ENCODE results near the gene SDS. TPM values are rescaled to one million over a fixed set of nuclear protein-coding genes. Genes with fewer than 3 reads are reported as not detected.

Gene SDS
- total RNA-seq (2014; rRNA removed; shearing (Covaris generic)) (not detected in 2 replicates), polyA plus RNA-seq (2016; fragmentation: Nextera tagmentation; extraction: Ambion mirVana) (0.57 TPM in 1 of 2 replicates, not detected in the other)
- long read RNA-seq = 0 reads

- H3K4me3 Mint-ChIP-seq = no peak within 1 kb of the TSS
- Histone ChIP-seq H2AFZ (peak within 1 kb of the TSS; percentile 59), H3K27ac (ENCODE audit: low read depth) (no peak within 1 kb of the TSS), H3K4me2 (no peak within 1 kb of the TSS), H3K79me2 (replicated peaks; ENCODE audit: insufficient read depth) (no peaks in the 10 kb centered on the region), H3K9me2 (ENCODE audit: insufficient read depth) (no peaks in the 10 kb centered on the region), H3K36me3 (ENCODE audit: insufficient read depth) (no peaks in the 10 kb centered on the region), H3F3A (replicated peaks; ENCODE audit: low read depth) (no peaks in the 10 kb centered on the region), H4K20me1 (replicated peaks; ENCODE audit: insufficient read depth) (no peaks in the 10 kb centered on the region), H3K4me3 (no peak within 1 kb of the TSS), H3K27me3 (ENCODE audit: insufficient read depth) (no peaks in the 10 kb centered on the region), H3K4me1 (ENCODE audit: insufficient read depth) (peaks cover 25% of the 10 kb centered on the region)
- peaks cover 4% of the 10 kb centered on the region for H3K27me3 Mint-ChIP-seq (ENCODE audit: insufficient read depth, low read depth, poor library complexity)
- no peaks in the 10 kb centered on the region for H3K9me3 Mint-ChIP-seq
- peaks cover 22% of the 10 kb centered on the region for H3K4me1 Mint-ChIP-seq
- no peak within 1 kb of the TSS for H3K27ac Mint-ChIP-seq
- DNase-seq (ENCODE audit: low spot score) = no peak
- peak; percentile 24; the same call in 2 of the 3 replicates for ATAC-seq
- TF ChIP-seq, protein P1, sequence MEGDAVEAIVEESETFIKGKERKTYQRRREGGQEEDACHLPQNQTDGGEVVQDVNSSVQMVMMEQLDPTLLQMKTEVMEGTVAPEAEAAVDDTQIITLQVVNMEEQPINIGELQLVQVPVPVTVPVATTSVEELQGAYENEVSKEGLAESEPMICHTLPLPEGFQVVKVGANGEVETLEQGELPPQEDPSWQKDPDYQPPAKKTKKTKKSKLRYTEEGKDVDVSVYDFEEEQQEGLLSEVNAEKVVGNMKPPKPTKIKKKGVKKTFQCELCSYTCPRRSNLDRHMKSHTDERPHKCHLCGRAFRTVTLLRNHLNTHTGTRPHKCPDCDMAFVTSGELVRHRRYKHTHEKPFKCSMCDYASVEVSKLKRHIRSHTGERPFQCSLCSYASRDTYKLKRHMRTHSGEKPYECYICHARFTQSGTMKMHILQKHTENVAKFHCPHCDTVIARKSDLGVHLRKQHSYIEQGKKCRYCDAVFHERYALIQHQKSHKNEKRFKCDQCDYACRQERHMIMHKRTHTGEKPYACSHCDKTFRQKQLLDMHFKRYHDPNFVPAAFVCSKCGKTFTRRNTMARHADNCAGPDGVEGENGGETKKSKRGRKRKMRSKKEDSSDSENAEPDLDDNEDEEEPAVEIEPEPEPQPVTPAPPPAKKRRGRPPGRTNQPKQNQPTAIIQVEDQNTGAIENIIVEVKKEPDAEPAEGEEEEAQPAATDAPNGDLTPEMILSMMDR (conservative IDR thresholded peaks at IDR 0.05; ENCODE audit: low read depth in 2 of 2) = no peak
- TF ChIP-seq ZNF114 (CRISPR knock-in tag; IDR thresholded peaks at IDR 0.05) = no peak
- no peak for TF ChIP-seq POLR2AphosphoS5 (IDR thresholded peaks at IDR 0.05; ENCODE audit: low read depth)
- no peak for TF ChIP-seq ZNF331 (CRISPR knock-in tag; IDR thresholded peaks at IDR 0.05; ENCODE audit: low read depth)
- TF ChIP-seq JUNB (IDR thresholded peaks at IDR 0.05; ENCODE audit: unreplicated experiment) = no peak
- no peak for TF ChIP-seq EZH2phosphoT487 (IDR thresholded peaks at IDR 0.05; ENCODE audit: unreplicated experiment)
- TF ChIP-seq STAT1 (IDR thresholded peaks at IDR 0.05; ENCODE audit: unreplicated experiment) = no peak
- no peak for TF ChIP-seq EZH2 (IDR thresholded peaks at IDR 0.05; ENCODE audit: low read depth, unreplicated experiment)
- TF ChIP-seq, protein P2, sequence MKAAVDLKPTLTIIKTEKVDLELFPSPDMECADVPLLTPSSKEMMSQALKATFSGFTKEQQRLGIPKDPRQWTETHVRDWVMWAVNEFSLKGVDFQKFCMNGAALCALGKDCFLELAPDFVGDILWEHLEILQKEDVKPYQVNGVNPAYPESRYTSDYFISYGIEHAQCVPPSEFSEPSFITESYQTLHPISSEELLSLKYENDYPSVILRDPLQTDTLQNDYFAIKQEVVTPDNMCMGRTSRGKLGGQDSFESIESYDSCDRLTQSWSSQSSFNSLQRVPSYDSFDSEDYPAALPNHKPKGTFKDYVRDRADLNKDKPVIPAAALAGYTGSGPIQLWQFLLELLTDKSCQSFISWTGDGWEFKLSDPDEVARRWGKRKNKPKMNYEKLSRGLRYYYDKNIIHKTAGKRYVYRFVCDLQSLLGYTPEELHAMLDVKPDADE (IDR thresholded peaks at IDR 0.05) = no peak
- TF ChIP-seq NANOG (IDR thresholded peaks at IDR 0.05; ENCODE audit: borderline replicate concordance) = no peak
- TF ChIP-seq, protein P3, sequence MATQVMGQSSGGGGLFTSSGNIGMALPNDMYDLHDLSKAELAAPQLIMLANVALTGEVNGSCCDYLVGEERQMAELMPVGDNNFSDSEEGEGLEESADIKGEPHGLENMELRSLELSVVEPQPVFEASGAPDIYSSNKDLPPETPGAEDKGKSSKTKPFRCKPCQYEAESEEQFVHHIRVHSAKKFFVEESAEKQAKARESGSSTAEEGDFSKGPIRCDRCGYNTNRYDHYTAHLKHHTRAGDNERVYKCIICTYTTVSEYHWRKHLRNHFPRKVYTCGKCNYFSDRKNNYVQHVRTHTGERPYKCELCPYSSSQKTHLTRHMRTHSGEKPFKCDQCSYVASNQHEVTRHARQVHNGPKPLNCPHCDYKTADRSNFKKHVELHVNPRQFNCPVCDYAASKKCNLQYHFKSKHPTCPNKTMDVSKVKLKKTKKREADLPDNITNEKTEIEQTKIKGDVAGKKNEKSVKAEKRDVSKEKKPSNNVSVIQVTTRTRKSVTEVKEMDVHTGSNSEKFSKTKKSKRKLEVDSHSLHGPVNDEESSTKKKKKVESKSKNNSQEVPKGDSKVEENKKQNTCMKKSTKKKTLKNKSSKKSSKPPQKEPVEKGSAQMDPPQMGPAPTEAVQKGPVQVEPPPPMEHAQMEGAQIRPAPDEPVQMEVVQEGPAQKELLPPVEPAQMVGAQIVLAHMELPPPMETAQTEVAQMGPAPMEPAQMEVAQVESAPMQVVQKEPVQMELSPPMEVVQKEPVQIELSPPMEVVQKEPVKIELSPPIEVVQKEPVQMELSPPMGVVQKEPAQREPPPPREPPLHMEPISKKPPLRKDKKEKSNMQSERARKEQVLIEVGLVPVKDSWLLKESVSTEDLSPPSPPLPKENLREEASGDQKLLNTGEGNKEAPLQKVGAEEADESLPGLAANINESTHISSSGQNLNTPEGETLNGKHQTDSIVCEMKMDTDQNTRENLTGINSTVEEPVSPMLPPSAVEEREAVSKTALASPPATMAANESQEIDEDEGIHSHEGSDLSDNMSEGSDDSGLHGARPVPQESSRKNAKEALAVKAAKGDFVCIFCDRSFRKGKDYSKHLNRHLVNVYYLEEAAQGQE (IDR thresholded peaks at IDR 0.05; ENCODE audit: unreplicated experiment) = no peak
- TF ChIP-seq ZNF462 (CRISPR knock-in tag; IDR thresholded peaks at IDR 0.05) = no peak
- H3K36me3 Mint-ChIP-seq (ENCODE audit: low read depth) = no peaks in the 10 kb centered on the region
Observed at GRCh38 chr12:113403435-113404415, at the start of gene SDS. Gene SDS, minus strand, starts transcription at chr12:113403887. Its CDS starts 4,179 bp downstream, at chr12:113399708.

All from GM23338 (cell line).